Measurements from ENCODE around the gene CLPTM1. TPM values are rescaled to one million over a fixed set of nuclear protein-coding genes. Genes with fewer than 3 reads are reported as not detected.
A peak's percentile ranks its signal among the peaks of the same experiment; 100 is the strongest.
"Not testable (repeated sequence)": the region's sequence is repeated elsewhere in the genome, so short reads cannot be mapped to it uniquely, and the experiment has no call there.

The CLPTM1 gene
- polyA plus RNA-seq, 1 donor (not counting 4 experiments of a cell fraction or from before 2014, with no cell fraction given), result 44.6 TPM

DNA sequence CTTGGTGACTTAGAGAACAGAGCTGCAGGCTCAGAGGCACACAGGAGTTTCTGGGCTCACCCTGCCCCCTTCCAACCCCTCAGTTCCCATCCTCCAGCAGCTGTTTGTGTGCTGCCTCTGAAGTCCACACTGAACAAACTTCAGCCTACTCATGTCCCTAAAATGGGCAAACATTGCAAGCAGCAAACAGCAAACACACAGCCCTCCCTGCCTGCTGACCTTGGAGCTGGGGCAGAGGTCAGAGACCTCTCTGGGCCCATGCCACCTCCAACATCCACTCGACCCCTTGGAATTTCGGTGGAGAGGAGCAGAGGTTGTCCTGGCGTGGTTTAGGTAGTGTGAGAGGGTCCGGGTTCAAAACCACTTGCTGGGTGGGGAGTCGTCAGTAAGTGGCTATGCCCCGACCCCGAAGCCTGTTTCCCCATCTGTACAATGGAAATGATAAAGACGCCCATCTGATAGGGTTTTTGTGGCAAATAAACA lies 30.9 kb upstream of the CLPTM1 start:
- dilution Hi-C loops (cut with MboI; ENCODE audit: extremely low pct_ligation_motif_present, low sequenced_read_pairs), result no loop called here
- DNase-seq (ENCODE audit: low read depth, low spot score) (no peak), FAIRE-seq (no peak)
- no peak overlapping the region for H3K4me3 ChIP-seq (ENCODE audit: control insufficient read depth in 2 of 3, extremely low read depth in 1 of 3, insufficient read depth in 2 of 3, low read depth in 1 of 3, low read length in 3 of 3)
- H2AFZ ChIP-seq (ENCODE audit: control insufficient read depth, low read length), result no peak overlapping the region
- H3K4me2 ChIP-seq (ENCODE audit: control insufficient read depth, extremely low read depth, insufficient read depth, low read depth, low read length), result no peak overlapping the region
- no peaks in the 10 kb centered on the region for H4K20me1 ChIP-seq (ENCODE audit: control insufficient read depth, extremely low read depth, insufficient read depth, low read length)
- no peaks in the 10 kb centered on the region for H3K9me1 ChIP-seq (ENCODE audit: control insufficient read depth, extremely low read depth, insufficient read depth, low read length)
- H3K9me3 ChIP-seq (ENCODE audit: control insufficient read depth, low read depth, low read length), result no peaks in the 10 kb centered on the region
- peaks cover 4% of the 10 kb centered on the region for H3K4me1 ChIP-seq (ENCODE audit: control insufficient read depth, extremely low read depth, insufficient read depth, low read length)
- H3K27me3 ChIP-seq (ENCODE audit: control insufficient read depth, extremely low read depth, insufficient read depth, low read length), result peaks cover 4% of the 10 kb centered on the region
- H3K9ac ChIP-seq (ENCODE audit: control insufficient read depth, extremely low read depth, insufficient read depth, low read length), result no peak overlapping the region
- H3K79me2 ChIP-seq (ENCODE audit: control insufficient read depth, insufficient read depth, low read length), result no peaks in the 10 kb centered on the region
- no peak overlapping the region for H3K27ac ChIP-seq (ENCODE audit: control insufficient read depth, insufficient read depth, low read length)
- TF ChIP-seq, protein P1, sequence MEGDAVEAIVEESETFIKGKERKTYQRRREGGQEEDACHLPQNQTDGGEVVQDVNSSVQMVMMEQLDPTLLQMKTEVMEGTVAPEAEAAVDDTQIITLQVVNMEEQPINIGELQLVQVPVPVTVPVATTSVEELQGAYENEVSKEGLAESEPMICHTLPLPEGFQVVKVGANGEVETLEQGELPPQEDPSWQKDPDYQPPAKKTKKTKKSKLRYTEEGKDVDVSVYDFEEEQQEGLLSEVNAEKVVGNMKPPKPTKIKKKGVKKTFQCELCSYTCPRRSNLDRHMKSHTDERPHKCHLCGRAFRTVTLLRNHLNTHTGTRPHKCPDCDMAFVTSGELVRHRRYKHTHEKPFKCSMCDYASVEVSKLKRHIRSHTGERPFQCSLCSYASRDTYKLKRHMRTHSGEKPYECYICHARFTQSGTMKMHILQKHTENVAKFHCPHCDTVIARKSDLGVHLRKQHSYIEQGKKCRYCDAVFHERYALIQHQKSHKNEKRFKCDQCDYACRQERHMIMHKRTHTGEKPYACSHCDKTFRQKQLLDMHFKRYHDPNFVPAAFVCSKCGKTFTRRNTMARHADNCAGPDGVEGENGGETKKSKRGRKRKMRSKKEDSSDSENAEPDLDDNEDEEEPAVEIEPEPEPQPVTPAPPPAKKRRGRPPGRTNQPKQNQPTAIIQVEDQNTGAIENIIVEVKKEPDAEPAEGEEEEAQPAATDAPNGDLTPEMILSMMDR (optimal IDR thresholded peaks at IDR 0.05 in 1 of 3, IDR thresholded peaks at IDR 0.05 in 1 of 3, conservative IDR thresholded peaks at IDR 0.05 in 1 of 3; ENCODE audit: extremely low read depth in 1 of 3, insufficient read depth in 2 of 3, low read length in 3 of 3), result no peak
- TF ChIP-seq EZH2 (IDR thresholded peaks at IDR 0.05; ENCODE audit: low read length), result no peak
- H3K36me3 ChIP-seq (ENCODE audit: control insufficient read depth in 2 of 2, extremely low read depth in 1 of 2, insufficient read depth in 2 of 2, low read length in 2 of 2), result no peaks in the 10 kb centered on the region

DNA sequence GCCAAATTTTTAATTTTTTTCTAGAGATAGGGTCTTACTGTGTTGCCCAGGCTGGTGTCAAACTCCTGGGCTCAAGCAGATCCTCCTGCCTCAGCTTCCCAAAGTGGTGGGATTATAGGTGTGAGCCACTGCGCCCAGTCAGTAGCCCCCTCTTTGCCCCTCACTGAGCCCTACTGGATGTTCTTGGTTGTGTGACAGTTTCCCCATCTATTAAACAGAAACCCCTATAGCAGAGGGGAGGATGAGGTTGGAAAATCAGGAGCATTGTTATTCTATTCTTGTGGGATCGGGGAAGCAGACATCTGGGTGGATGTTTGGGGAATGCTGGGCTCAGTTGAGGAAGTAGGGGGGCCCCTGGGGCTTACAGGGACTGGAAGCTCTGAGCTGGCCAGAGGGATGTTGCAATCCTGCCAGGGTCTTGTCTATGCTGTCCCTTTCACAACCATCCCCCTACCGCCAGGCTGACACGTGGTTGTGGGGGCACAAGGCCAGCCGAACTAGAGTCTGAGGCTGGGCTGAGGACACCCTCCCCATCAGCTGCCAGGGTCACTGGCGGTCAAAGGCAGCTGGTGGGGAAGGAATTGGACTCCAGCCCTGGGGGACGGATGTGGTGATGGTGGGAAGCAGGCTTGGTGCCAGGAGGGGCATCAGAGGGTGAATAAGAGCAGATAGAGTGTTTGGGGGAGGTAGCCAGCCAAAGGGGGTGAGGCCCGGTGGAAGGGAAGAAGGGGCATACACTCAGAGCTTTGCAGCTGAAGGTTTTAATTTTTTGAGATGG lies 29.9 kb upstream of the CLPTM1 start:
- H3K9ac ChIP-seq (ENCODE audit: control insufficient read depth, extremely low read depth, insufficient read depth, low read length), result no peak overlapping the region
- no peaks in the 10 kb centered on the region for H3K36me3 ChIP-seq (ENCODE audit: control insufficient read depth in 2 of 2, extremely low read depth in 1 of 2, insufficient read depth in 2 of 2, low read length in 2 of 2)
- H3K4me2 ChIP-seq (ENCODE audit: control insufficient read depth, extremely low read depth, insufficient read depth, low read depth, low read length), result no peak overlapping the region
- no peak for TF ChIP-seq EZH2 (IDR thresholded peaks at IDR 0.05; ENCODE audit: low read length)
- no peaks in the 10 kb centered on the region for H4K20me1 ChIP-seq (ENCODE audit: control insufficient read depth, extremely low read depth, insufficient read depth, low read length)
- DNase-seq (ENCODE audit: low read depth, low spot score) (no peak), FAIRE-seq (no peak)
- no peak overlapping the region for H2AFZ ChIP-seq (ENCODE audit: control insufficient read depth, low read length)
- H3K79me2 ChIP-seq (ENCODE audit: control insufficient read depth, insufficient read depth, low read length), result no peaks in the 10 kb centered on the region
- H3K27ac ChIP-seq (ENCODE audit: control insufficient read depth, insufficient read depth, low read length), result no peak overlapping the region
- peaks cover 4% of the 10 kb centered on the region for H3K4me1 ChIP-seq (ENCODE audit: control insufficient read depth, extremely low read depth, insufficient read depth, low read length)
- dilution Hi-C loops (cut with MboI; ENCODE audit: extremely low pct_ligation_motif_present, low sequenced_read_pairs), result no loop called here
- no peaks in the 10 kb centered on the region for H3K9me3 ChIP-seq (ENCODE audit: control insufficient read depth, low read depth, low read length)
- H3K9me1 ChIP-seq (ENCODE audit: control insufficient read depth, extremely low read depth, insufficient read depth, low read length), result no peaks in the 10 kb centered on the region
- peaks cover 4% of the 10 kb centered on the region for H3K27me3 ChIP-seq (ENCODE audit: control insufficient read depth, extremely low read depth, insufficient read depth, low read length)
- no peak overlapping the region for H3K4me3 ChIP-seq (ENCODE audit: control insufficient read depth in 2 of 3, extremely low read depth in 1 of 3, insufficient read depth in 2 of 3, low read depth in 1 of 3, low read length in 3 of 3)

DNA sequence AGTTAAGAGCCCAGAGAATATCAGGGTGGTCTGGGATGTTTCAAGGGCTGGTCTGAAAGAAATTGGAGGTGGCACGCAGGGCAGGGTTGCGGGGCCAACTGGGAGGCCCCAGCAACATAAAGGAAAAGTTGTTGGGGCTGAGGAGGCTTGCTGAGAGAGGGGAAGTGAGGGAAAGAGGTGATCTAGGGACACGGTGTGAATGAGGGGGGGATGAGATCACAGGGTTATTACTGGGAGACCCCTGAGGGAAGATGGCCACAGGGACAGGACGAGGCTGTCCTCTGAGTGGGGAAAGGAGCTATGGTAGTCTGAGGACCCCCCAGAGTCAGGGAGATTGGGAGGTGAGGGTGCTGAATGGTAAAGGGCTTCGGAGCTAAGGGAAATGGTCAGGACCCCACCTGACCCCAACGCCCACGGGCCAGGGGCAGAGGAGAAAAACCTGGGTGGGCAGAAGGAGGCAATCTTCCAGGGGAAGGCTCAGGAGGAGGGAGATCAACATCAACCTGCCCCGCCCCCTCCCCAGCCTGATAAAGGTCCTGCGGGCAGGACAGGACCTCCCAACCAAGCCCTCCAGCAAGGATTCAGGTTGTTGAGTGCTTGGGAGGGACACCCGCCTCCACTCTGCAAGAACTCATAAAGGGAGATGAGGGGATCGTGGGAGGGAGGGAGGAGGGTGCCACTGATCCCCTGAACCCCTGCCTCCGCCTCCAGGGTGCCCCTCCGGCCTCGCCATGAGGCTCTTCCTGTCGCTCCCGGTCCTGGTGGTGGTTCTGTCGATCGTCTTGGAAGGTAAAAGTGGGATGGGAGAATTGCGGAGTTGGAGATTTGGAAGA lies 28.7 kb upstream of the CLPTM1 start:
- DNase-seq (ENCODE audit: low read depth, low spot score); H3K9me3 ChIP-seq (ENCODE audit: control insufficient read depth, low read depth, low read length); H3K9me1 ChIP-seq (ENCODE audit: control insufficient read depth, extremely low read depth, insufficient read depth, low read length); H3K4me1 ChIP-seq (ENCODE audit: control insufficient read depth, extremely low read depth, insufficient read depth, low read length); H4K20me1 ChIP-seq (ENCODE audit: control insufficient read depth, extremely low read depth, insufficient read depth, low read length); H3K9ac ChIP-seq (ENCODE audit: control insufficient read depth, extremely low read depth, insufficient read depth, low read length); H3K36me3 ChIP-seq (ENCODE audit: control insufficient read depth in 2 of 2, extremely low read depth in 1 of 2, insufficient read depth in 2 of 2, low read length in 2 of 2); H3K79me2 ChIP-seq (ENCODE audit: control insufficient read depth, insufficient read depth, low read length); H3K27ac ChIP-seq (ENCODE audit: control insufficient read depth, insufficient read depth, low read length); H3K27me3 ChIP-seq (ENCODE audit: control insufficient read depth, extremely low read depth, insufficient read depth, low read length); dilution Hi-C loops (cut with MboI; ENCODE audit: extremely low pct_ligation_motif_present, low sequenced_read_pairs): not testable (repeated sequence)
- peak overlapping the region; percentile 62 for H3K4me2 ChIP-seq (ENCODE audit: control insufficient read depth, extremely low read depth, insufficient read depth, low read depth, low read length)
- FAIRE-seq, result peak; percentile 58
- H3K4me3 ChIP-seq (ENCODE audit: control insufficient read depth in 2 of 3, extremely low read depth in 1 of 3, insufficient read depth in 2 of 3, low read depth in 1 of 3, low read length in 3 of 3), result peak overlapping the region in 2 of 3 experiments; percentile 10 to 11
- peak overlapping the region; percentile 22 for H2AFZ ChIP-seq (ENCODE audit: control insufficient read depth, low read length)

Data from keratinocyte (primary cell).